ENCODE results near the gene UNC5C. TPM values are rescaled to one million over a fixed set of nuclear protein-coding genes. Genes with fewer than 3 reads are reported as not detected.

The UNC5C gene
- total RNA-seq, 4 donors from 2014 or later, result 3.3 to 21.6 (median 7.9) TPM

DNA sequence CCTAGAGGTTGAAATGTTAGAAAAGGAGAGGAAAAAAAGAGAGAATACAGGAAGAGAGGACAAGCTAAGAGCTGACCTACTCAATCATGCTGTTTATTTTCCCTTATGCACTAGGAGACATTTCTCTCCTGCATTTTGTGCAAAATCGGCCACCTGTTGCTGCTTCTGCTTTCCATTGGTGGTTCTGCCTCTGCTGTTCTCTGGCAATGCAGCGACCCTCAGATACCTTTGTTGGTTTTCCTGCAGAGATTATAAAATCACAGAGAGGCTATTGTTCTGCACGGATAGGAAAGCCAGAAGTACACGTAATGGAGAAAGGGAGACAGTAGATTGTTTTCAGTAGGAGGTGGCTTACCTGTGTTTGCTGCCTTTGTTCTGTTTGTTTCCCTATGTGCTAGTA is 108.9 kb downstream of the UNC5C start:
- Histone ChIP-seq H3K4me3 (no peak overlapping the region), H3K27me3 (no peaks in the 10 kb centered on the region), H3K36me3 (no peaks in the 10 kb centered on the region), H3K27ac (no peak overlapping the region), H3K4me1 (no peaks in the 10 kb centered on the region), H3K9me3 (no peaks in the 10 kb centered on the region)
- DNase-seq, result no peak
- TF ChIP-seq POLR2A (IDR thresholded peaks at IDR 0.05), result no peak
- TF ChIP-seq, protein P1, sequence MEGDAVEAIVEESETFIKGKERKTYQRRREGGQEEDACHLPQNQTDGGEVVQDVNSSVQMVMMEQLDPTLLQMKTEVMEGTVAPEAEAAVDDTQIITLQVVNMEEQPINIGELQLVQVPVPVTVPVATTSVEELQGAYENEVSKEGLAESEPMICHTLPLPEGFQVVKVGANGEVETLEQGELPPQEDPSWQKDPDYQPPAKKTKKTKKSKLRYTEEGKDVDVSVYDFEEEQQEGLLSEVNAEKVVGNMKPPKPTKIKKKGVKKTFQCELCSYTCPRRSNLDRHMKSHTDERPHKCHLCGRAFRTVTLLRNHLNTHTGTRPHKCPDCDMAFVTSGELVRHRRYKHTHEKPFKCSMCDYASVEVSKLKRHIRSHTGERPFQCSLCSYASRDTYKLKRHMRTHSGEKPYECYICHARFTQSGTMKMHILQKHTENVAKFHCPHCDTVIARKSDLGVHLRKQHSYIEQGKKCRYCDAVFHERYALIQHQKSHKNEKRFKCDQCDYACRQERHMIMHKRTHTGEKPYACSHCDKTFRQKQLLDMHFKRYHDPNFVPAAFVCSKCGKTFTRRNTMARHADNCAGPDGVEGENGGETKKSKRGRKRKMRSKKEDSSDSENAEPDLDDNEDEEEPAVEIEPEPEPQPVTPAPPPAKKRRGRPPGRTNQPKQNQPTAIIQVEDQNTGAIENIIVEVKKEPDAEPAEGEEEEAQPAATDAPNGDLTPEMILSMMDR (IDR thresholded peaks at IDR 0.05), result no peak
- intact Hi-C loops (cut with DNase I; ENCODE audit: low total_unique reads), result no loop called here

DNA sequence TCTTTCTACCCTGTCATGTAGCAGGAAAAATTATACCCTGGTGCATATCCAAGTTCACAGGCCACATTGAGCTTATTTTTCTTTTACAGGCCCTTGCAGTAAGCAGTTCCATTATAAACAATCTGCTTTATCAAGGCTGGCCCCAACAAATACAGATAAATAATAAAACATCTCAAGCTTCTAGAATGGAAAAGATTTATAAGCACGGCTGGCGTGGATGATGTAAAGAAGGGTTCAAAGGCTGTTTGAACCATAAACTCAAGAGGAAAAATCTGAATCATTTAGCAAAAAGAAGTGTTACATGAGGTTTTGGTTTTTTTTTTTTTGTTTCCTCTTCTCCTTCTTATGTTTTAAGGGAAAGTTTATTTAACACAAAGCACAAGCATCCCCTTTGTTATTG is 109.7 kb downstream of the UNC5C start:
- Histone ChIP-seq H3K27ac (no peak overlapping the region), H3K9me3 (no peaks in the 10 kb centered on the region), H3K27me3 (no peaks in the 10 kb centered on the region), H3K4me1 (no peaks in the 10 kb centered on the region), H3K4me3 (no peak overlapping the region), H3K36me3 (no peaks in the 10 kb centered on the region)
- TF ChIP-seq POLR2A (IDR thresholded peaks at IDR 0.05), result no peak
- TF ChIP-seq, protein P1 (IDR thresholded peaks at IDR 0.05), result no peak
- intact Hi-C loops (cut with DNase I; ENCODE audit: low total_unique reads), result no loop called here
- no peak for DNase-seq

DNA sequence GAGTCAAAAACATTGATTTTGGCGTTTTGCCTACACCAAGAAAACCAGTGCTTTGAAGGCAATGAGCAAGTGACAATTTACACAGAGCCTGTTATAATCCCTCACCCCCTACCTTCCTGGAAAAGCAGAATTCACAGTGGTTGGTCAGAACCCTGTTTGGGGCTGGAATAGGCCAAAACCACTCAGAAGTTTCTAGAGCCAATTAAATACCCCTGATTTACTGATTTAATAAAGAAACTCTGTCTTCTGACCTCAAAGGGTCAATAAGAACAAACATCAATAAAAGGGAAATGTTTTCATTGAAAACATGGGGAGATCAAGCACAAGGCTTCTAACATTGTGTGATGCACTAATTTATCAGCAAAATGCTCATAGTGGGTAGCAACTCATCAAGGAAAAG is 116.3 kb downstream of the UNC5C start:
- Histone ChIP-seq H3K27me3 (no peaks in the 10 kb centered on the region), H3K36me3 (no peaks in the 10 kb centered on the region), H3K27ac (no peak overlapping the region), H3K4me1 (no peaks in the 10 kb centered on the region), H3K4me3 (no peak overlapping the region), H3K9me3 (no peaks in the 10 kb centered on the region)
- intact Hi-C loops (cut with DNase I; ENCODE audit: low total_unique reads), result no loop called here
- no peak for DNase-seq
- TF ChIP-seq POLR2A (IDR thresholded peaks at IDR 0.05), result no peak
- TF ChIP-seq, protein P1 (IDR thresholded peaks at IDR 0.05), result no peak

- DNase-seq, result no peak
- TF ChIP-seq, protein P1 (IDR thresholded peaks at IDR 0.05), result no peak
- no peak for TF ChIP-seq POLR2A (IDR thresholded peaks at IDR 0.05)
- Histone ChIP-seq H3K27me3 (no peaks in the 10 kb centered on the region), H3K4me1 (no peaks in the 10 kb centered on the region), H3K36me3 (no peaks in the 10 kb centered on the region), H3K9me3 (no peaks in the 10 kb centered on the region), H3K4me3 (no peak overlapping the region), H3K27ac (no peak overlapping the region)
- intact Hi-C loops (cut with DNase I; ENCODE audit: low total_unique reads), result no loop called here
Measured at GRCh38 chr4:95431678-95432077, 117.1 kb downstream of the UNC5C start.

GRCh38 chr4:95429416-95429815 is 119.4 kb downstream of the UNC5C start:
- Histone ChIP-seq H3K36me3 (no peaks in the 10 kb centered on the region), H3K27ac (no peak overlapping the region)

More at GRCh38 chr4:95429416-95429815, 119.4 kb downstream of the UNC5C start:
- H3K4me1 ChIP-seq, result no peaks in the 10 kb centered on the region
- intact Hi-C loops (cut with DNase I; ENCODE audit: low total_unique reads), result no loop called here
- no peaks in the 10 kb centered on the region for H3K27me3 ChIP-seq
- H3K9me3 ChIP-seq, result no peaks in the 10 kb centered on the region
- no peak overlapping the region for H3K4me3 ChIP-seq
- no peak for DNase-seq
- TF ChIP-seq, protein P1 (IDR thresholded peaks at IDR 0.05), result no peak
- no peak for TF ChIP-seq POLR2A (IDR thresholded peaks at IDR 0.05)

Data from uterus (tissue), 4 donors.